HG03520 (cell line): ENCODE data around the gene CDO1.
"Not testable (repeated sequence)": the region's sequence is repeated elsewhere in the genome, so short reads cannot be mapped to it uniquely, and the experiment has no call there.

ENCODE experiments used
- ATAC-seq: cut with Tn5 transposase; IDR thresholded peaks from one replicate; pipeline ENCODE4 v1.9.1; 2021; ENCODE audit warnings: mild to moderate bottlenecking, moderate library complexity; ENCODE audit not compliant: unreplicated experiment

CDO1 gene

DNA sequence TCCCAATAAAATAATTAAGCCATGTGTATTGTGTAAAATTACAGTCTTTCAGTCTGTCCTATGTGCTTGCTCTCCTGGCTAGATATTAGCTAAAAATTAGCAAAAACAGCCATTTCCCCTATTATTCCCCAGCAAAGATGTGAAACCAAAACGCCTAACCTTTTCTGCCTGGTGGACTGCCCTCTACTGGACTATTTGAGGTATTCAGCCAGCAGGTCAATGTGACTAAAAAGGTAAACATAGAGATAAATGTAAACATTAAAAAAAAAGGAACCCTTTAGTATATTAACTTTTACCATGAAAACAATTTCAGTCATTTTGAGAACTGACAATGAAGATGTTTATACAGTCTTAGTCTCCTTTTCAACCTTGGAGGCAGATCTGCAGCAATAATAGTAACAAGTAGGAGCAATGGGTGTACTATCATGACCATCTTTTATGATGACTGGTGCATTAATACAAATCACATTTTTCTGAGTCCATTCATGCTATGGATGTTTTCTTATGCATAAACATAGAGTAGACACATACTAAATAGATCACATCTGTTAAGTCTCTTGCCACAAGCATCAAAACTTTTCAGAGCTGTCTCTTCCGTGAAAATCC, 14.8 kb upstream of the CDO1 start:
- ATAC-seq, result peak; percentile 77

DNA sequence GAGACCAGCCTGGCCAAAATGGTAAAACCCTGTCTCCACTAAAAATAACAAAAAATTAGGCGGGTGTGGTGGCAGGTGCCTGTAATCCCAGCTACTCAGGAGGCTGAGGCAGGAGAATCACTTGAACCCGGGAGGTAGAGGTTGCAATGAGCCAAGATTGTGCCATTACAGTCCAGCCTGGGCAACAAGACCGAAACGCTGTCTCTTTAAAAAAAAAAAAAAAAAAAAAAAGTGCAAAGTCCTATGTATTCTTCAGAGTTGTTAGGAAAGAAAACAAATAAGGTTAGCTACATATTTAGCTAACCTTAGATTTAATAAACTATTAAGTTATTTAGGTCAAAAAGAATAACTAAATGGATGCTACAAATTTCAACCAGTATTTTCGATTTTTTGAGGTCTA, 13.5 kb upstream of the CDO1 start:
- ATAC-seq, result no peak

DNA sequence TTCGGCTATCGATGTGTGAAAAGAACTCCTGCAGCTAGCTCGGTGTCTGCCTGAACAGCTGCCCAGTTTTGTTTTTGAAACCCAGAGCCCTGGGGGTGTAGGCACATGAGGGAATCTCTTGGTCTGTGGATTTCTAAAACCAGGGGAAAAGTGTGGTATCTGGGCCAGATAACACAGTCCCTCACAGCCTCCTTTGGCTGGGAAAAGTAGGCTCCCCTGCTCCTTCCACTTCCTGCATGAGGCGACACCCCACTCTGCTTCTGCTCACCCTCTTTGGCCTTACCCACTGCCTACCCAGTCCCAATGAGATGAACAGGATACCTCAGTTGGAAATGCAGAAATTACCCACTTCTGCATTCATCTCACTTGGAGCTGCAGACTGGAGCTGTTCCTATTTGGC, 9.5 kb upstream of the CDO1 start:
- ATAC-seq, result no peak

DNA sequence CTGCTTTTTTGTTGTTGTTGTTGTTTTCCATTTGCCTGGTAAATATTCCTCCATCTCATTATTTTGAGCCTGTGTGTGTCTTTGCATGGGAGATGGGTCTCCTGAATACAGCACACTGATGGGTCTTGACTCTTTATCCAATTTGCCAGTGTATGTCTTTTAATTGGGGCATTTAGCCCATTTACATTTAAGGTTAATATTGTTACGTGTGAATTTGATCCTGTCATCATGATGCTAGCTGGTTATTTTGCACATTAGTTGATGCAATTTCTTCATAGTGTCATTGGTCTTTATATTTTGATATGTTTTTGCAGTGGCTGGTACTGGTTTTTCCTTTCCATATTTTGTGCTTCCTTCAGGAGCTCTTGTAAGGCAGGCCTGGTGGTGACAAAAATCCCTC, 8.5 kb upstream of the CDO1 start:
- ATAC-seq, result not testable (repeated sequence)

DNA sequence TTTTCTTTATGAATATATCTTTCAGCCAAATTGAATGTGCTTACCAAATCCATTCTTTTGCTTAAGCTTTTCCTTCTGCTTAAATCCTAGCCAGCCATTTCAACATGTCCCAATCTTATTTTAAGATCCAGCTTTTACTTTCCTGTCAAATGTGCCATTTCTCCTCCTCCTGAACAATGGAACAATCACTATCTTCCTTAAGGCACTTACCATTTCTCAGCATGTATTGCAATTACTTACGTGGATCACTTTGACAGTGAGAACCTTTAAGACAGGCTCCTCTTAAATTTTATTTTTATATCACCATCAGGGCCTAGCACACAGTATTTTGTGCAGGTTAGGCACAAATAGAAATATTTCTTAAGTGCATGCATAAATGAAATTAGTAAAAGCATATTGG, 4.4 kb upstream of the CDO1 start:
- ATAC-seq, result no peak

DNA sequence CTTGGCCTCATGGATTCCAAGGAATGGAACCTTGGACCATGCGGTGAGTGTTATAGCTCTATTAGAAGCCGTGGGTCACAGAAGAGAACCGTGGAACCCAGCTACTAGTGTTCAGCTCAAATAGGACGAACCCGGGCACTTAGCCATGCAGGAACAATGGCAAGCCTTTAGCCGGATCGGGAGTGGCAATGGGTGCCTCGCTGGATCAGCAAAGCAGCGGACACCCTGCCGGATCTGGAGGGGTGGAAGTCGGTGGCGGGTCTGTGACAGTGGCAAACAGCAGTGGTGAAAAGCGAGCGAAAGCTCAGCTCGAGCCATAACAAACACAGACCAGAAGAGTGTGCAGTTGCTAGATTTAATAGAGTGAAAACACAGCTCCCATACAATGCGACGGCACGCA, 2.4 kb upstream of the CDO1 start:
- no peak for ATAC-seq

DNA sequence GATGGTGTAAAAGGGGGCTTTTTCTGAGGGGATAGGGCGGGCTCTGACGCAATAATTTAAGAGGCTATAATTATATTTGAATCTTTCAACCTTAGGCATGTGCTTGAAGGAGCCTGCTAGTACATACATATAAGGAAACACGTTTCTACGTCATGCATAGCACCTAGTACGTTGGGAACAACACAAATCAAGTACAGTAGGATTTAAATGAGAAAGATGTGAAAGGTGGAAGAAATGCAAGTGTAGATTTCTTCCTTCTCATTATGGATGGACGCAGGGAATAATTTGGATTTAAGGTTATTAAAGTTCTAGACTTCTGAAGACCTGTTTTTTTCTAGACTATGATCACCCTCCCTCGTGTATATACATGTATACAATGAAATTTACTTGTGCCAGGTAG, 927 bp upstream of the CDO1 start:
- no peak for ATAC-seq

DNA sequence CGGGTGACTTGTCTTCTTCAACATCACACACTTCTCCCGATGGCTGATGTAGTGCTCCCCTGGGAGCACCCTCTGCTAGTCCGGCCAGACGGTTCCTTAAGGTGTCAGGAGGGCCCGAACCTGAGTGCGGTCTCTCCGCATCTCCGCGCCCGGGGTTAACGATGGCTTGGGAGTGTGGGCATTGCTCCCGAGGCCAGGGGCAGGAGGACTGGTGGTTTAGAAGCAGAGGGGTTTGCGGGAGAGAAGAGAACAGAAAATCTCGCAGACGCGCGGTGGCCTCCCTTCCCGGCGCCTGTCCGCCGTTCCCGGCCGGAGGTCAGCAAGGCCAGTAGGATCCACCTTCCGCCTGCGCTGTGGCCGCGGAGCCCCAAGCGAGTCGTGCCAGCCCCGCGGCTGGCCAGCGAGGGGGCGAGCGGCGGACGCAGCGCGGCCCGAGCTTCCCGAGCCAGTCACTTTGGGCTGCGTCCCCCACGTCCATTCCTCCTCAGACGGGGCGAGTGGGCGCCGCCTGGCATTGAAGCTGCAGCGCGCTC, 700 bp downstream of the CDO1 start:
- ATAC-seq, result no peak

DNA sequence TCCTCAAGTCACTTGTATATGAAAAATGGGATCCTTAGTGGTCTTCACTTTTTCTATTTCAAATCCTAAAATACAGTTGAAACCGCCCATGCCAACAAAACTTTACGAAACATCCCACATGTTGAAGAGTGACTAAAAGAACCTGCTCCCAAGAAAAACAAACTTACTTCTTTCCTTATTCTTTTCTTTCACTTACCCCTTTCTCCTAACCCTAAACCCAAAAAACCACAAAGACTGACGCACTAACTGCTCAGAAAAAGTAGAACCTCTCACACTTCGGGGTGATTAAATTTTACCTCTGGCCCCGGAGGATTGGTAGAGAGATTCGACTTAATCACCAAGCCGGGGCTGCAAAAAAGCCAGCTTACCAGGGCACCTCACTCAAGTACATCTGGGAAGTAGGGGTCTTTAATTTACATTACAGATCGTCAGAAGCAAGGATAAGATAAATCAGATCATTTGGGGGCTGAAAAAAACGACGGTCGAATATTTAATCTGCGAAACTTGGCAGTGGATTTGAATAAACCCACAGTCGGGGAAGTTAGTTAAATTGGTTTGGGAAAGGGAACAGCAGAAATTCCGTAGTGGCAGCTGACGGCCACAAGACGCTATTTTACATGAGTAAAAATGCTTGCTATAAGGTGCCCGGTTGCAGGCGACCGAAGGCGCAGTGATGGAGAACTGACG, 1.3 kb downstream of the CDO1 start:
- no peak for ATAC-seq

DNA sequence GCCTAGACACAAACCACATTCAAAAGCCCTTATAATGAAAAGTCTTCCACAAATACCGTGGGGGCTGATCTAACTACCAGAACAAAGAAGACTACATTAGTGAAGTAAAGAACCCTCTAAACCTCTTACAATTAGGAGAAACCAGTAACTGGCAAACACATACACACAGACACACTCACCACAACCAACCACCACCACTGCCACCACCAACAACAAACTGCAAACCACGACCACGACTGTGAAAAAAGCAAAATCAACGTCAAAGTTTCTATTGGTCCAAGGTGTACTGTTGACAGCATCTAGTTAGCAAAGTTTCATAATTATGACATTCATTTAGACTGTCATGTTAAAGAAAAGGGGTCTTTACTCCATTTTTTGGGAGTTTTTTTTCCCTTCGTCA, 2.7 kb downstream of the CDO1 start:
- no peak for ATAC-seq

DNA sequence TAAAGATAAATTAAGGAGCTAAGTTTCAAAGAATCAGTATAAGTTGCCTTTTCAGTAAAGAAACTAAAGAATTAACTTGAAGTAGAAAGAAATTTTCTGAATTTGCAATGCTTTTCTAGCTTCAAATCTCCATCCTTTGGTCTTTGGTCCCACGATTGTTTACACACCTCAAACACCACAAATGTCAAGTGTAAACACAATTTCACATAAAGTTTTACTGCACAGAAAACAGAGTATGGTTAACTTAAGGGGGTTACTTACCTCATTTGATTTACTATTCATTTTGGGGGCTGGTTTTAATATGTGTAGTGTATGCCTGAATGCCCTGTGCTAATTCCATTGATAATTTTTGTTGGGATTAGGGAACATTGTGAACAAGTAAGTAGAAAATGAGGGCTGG, 4.1 kb downstream of the CDO1 start:
- ATAC-seq, result no peak

DNA sequence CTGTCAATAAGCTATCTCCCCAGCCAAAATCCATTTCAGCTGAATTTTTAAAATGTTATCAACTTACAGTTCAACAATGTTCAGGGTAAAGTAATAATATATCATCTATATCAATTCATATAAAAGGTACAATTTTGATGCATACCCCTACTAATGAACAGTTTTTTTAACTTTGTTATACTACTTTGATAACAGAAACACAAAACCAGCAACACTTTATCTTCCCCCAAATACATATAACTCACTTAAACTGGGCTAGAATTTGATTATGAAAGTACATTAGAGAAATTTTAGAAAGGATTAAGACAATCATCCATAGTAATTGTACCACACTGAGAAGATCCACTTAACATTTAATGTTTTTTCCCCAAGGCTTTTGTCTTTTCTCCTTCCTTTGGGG, 5.1 kb downstream of the CDO1 start:
- ATAC-seq, result no peak

DNA sequence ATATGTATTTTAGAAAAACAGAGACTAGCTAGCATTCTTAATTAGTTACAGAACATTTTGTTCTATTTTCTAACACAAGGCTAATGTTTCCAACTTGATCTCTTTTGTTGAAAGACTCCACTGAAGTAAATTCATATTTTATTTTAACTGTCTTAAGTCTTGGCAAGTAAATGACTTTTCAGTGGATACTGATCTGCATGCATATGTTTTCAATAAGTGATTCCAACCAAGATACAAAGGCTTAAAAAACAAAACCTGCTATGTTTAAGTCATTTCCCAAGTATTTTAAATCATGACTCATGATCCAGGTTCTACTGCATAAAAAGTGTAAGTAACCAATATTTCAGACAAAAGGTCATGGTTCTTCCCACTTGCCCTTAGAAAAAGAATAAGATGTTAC, 5.7 kb downstream of the CDO1 start:
- no peak for ATAC-seq

DNA sequence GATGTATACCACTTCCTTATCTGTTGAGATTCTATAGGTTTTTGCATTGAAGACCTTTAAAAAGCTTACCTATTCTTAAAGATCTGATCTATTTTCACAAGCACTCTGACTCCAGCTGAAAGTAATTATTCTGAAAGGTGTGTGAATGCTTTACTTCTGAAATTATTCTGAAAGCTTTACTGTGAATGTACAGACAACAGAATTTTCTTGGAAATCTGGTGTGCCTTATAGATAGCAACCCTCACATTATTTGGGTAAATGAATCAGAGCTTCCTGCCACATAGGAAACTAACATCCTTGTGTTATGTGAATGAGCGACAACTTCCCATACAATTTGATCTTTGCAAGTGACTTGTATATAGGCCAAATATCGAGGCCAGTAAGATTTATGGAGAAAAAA, 6.5 kb downstream of the CDO1 start:
- no peak for ATAC-seq

DNA sequence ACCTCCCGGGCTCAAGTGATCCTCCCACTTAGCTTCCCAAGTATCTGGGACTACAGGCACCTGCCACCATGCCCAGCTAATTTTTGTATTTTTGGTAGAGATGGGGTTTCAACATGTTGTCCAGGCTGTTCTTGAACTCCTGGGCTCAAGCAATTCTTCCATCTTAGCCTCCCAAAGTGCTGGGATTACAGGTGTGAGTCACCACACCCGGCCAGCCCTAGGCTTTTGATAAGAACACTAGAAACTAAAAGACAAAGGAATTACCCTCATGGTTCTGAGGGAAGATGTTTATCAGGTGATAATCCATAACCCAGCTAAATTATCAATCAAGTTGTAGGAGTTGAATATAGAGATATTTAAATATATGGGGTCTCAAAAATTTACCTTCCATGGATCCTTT, 8.4 kb downstream of the CDO1 start:
- ATAC-seq, result not testable (repeated sequence)

DNA sequence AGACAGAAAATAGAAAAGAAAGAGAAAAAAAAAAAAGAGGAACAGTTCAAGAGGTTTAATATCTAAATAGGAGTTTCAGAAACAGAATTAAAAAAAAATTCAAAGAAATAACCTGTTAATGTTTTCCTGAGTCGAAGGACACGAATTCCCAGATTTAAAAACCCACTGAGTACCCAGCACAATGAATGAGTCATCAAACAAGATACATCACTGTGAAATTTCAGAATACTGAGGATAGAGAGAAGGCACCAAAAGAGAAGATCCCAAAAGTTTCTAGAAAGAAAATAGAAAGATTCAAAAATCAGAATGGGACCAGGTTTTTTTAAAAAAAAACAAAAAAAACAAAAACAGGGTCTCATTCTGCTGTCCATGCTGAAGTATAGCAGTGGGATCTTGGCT, 8.8 kb downstream of the CDO1 start:
- no peak for ATAC-seq

DNA sequence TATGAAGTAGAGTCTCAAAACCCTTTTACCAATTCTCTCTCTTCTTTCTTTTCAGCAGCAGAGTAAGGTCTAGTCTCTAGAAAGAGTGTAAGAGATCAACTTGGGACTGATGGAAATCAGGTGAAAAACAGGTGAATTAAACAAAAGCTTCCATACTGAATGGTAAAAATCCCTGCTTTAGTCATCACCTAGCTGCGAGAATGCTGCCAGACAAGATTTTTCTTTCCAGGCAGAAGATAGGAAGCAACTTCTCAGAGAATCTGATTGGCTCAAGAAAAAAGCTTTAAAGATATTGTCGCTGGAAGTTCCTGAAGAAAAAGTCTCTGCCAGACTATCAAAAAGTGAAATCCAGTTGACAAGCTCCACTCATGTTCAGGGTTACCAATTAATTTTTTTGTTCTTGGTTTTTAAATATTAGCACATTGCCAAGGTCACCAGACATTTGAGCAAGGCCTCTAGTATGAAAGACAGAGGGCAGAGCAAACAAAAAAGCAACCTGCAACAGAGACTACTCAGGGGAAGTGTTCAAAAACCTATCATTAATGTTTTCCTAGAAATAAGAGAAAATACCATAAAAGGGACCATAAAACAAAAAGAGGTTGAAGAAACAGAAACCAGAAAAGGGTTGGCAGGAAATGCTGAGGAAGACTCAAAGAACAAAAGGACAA, 9.3 kb downstream of the CDO1 start:
- no peak for ATAC-seq

DNA sequence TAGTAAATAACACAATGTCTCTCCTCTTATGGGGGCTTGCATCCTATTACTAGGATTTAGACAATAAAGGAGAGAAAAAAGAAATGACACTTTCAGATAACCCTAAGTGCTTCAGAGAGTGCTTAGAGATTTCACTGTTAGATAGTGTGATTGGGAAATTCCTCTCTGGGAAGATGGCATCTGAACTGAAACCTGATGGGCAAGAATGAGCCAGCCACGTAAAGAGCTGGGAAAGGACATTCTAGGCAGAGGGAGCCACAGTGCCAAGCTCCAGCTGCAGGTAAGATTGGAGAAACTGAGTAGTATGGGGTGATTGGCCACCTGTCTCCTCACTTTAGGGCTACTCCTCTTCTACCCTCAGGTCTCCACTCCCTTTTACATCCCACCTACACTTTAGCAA, 14.5 kb downstream of the CDO1 start:
- ATAC-seq, result no peak

DNA sequence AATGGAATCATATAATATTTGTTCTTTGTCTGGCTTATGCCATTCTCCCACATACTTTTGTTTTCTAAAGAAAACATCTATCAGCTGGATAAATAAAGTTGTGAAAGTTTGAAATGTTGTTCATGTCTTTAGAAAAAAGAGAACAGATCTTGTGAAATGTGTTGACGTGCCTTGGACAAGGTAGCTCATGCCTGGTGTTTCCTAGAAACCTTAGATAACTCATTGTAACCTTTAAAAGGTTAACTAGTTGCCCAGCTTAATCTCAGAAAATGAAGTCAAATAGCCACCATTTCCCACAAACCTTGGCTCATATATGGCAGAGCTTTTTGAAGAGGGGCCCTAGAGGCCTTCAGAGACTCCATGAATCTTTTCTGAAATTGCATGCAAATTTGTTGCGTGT, 15.3 kb downstream of the CDO1 start:
- ATAC-seq, result no peak

DNA sequence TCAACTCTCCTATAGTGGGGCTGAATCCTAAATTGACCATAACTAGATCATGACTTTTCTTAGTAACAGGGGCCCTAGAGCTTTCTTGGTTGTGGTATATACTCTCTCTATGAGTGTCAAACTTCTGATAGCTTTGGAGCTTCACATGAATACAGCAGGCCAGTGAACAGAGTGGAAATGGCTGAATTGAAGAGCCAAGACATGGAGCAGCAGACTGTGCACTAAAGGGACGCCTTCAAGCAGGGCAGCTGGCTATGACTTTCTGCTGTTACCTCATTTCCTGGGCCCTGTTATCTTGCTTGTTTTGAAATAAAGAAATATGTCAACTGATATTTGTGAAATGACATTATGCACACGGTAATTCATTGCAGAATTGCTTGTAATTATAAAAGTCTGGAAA, 16.4 kb downstream of the CDO1 start:
- ATAC-seq, result no peak

DNA sequence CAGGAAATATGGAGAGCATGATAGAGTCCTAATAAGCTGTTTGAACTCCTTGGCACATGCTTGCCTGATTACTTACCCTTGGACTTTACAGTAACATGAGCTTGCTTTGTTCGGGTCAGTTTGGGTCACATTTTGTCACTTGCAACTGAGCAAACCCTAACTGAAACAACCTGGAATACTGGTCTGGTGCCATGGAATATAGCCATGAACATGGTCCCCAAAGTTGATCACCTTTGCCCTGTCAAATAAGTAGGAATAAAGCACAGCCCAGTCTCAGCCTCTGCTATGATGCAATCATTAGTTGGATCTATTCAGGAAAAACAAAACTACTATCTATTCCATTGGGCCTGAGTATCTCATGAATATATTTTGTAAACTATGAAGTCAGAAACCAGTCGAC, 18.2 kb downstream of the CDO1 start:
- no peak for ATAC-seq

DNA sequence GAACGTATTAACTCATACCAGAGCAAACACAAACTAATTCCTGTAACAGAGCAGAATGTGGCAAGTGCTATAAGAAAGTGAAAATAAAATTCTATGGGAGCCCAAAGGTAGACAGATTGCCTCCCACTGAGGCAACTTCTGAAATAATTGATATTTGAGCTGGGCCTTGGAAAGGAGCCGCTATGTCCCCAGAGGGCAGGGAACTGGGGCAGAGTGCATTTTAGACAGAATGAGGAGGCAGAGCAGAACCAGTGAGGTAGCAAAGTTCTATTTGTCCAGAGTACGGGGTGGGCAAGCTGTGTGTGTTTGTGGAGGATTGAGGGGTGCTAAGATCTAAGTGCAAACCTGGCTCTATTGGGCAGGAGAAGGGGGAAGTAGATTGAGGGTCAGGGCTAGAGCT, 19.8 kb downstream of the CDO1 start:
- no peak for ATAC-seq
